NCI-H1417 treated with DMSO at 0.1 percent for 48 hours (cell line): ENCODE data around the gene CEP70.
"Not testable (repeated sequence)": the region's sequence is repeated elsewhere in the genome, so short reads cannot be mapped to it uniquely, and the experiment has no call there.

ENCODE experiments used
- DNase-seq: peaks from one replicate; lab custom pipeline; 2025; lab: John Stamatoyannopoulos, UW

CEP70 gene

GRCh38 chr3:138468886-138469285, 125.2 kb downstream of the CEP70 start:
- DNase-seq: no peak

GRCh38 chr3:138468451-138468850, 125.6 kb downstream of the CEP70 start:
- no peak for DNase-seq

- no peak for DNase-seq
These were observed 126.1 kb downstream of the CEP70 start for GRCh38 chr3:138467931-138468330.

GRCh38 chr3:138465925-138466324, 128.1 kb downstream of the CEP70 start:
- DNase-seq: no peak

- DNase-seq: no peak
These were observed 128.6 kb downstream of the CEP70 start for GRCh38 chr3:138465451-138465850.

GRCh38 chr3:138464491-138464860, 129.6 kb downstream of the CEP70 start:
- no peak for DNase-seq

GRCh38 chr3:138463724-138464490, 130.2 kb downstream of the CEP70 start:
- no peak for DNase-seq

- no peak for DNase-seq
These were observed 132.2 kb downstream of the CEP70 start for GRCh38 chr3:138461896-138462295.

GRCh38 chr3:138461246-138461645, 132.8 kb downstream of the CEP70 start:
- no peak for DNase-seq

- no peak for DNase-seq
These were observed 133.4 kb downstream of the CEP70 start for GRCh38 chr3:138460536-138461205.

GRCh38 chr3:138459619-138460535, 134.2 kb downstream of the CEP70 start:
- DNase-seq: no peak

- no peak for DNase-seq
These were observed 135.1 kb downstream of the CEP70 start for GRCh38 chr3:138458774-138459499.

GRCh38 chr3:138457863-138458735, 136.0 kb downstream of the CEP70 start:
- no peak for DNase-seq

GRCh38 chr3:138456961-138457862, 136.8 kb downstream of the CEP70 start:
- no peak for DNase-seq

GRCh38 chr3:138455801-138456716, 138.0 kb downstream of the CEP70 start:
- DNase-seq: no peak

GRCh38 chr3:138453940-138454339, 140.1 kb downstream of the CEP70 start:
- DNase-seq: not testable (repeated sequence)

- no peak for DNase-seq
These were observed 141.6 kb downstream of the CEP70 start for GRCh38 chr3:138452436-138452835.

- no peak for DNase-seq
These were observed 142.4 kb downstream of the CEP70 start for GRCh38 chr3:138451595-138452162.
